ENCODE results near the gene SRD5A1. TPM values are rescaled to one million over a fixed set of nuclear protein-coding genes. Genes with fewer than 3 reads are reported as not detected.

Gene SRD5A1
- total RNA-seq, 4 donors from 2014 or later, result 3.5 to 11.5 (median 6.9) TPM

DNA sequence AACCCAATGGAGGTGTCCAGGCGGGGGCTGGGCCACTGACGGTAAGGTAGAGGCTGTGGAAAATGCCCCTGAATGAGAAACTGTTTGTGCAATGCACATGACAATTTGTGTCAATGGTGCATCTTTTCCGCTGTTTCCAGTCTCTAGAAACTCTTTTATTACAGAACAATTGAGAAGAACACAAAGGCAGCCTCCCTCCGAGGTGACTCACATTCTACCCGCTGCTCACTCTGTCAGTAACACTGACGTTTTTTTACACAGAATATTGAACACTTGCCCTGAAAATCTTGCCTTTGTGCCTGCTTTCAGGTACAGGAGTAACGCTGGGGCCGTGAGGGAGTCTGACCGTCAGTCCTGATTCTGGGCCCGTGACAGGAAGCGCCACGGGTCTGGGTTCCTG, 68.3 kb downstream of the SRD5A1 start:
- peaks cover 0 to 12% (median 3%) of the 10 kb centered on the region in 4 donors for H3K4me1 ChIP-seq
- H3K4me3 ChIP-seq, result no peak overlapping the region
- WGBS, 2 donors, result 72 to 80% methylated on average over 12 of the region's 12 CpGs
- no peak overlapping the region for H3K27ac ChIP-seq
- no peaks in the 10 kb centered on the region for H3K9me3 ChIP-seq
- DNase-seq (ENCODE audit: low spot score in 2 of 2), result no peak
- H3K36me3 ChIP-seq, result no peaks in the 10 kb centered on the region
- peaks cover 0 to 4% of the 10 kb centered on the region in 2 donors for H3K27me3 ChIP-seq
- TF ChIP-seq EP300 (IDR thresholded peaks at IDR 0.05) (no peak), POLR2A (IDR thresholded peaks at IDR 0.05) (no peak)
- TF ChIP-seq, protein P1, sequence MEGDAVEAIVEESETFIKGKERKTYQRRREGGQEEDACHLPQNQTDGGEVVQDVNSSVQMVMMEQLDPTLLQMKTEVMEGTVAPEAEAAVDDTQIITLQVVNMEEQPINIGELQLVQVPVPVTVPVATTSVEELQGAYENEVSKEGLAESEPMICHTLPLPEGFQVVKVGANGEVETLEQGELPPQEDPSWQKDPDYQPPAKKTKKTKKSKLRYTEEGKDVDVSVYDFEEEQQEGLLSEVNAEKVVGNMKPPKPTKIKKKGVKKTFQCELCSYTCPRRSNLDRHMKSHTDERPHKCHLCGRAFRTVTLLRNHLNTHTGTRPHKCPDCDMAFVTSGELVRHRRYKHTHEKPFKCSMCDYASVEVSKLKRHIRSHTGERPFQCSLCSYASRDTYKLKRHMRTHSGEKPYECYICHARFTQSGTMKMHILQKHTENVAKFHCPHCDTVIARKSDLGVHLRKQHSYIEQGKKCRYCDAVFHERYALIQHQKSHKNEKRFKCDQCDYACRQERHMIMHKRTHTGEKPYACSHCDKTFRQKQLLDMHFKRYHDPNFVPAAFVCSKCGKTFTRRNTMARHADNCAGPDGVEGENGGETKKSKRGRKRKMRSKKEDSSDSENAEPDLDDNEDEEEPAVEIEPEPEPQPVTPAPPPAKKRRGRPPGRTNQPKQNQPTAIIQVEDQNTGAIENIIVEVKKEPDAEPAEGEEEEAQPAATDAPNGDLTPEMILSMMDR (IDR thresholded peaks at IDR 0.05), result no peak

DNA sequence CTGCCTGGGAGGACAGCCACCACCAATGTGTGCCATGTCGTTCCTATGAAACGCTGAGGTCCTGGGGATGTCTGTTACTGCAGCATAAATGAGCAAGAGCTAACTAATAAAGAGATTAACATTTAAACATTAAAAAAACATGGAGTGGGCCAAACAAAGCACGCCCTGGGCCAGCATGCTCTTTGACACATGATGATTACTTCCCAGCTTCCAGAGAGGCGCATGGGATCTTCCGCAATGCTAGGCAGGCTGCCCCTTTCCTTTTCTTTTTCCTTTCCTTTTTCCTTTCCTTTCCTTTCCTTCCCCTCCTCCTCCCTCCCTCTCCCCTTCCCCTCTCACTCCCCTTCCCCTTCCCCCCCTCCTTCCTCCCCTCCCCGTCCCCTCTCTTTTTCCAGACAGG, 69.4 kb downstream of the SRD5A1 start:
- H3K36me3 ChIP-seq, result no peaks in the 10 kb centered on the region
- H3K27ac ChIP-seq, result no peak overlapping the region
- 87 to 91% methylated on average over 6 of the region's 6 CpGs for WGBS, 2 donors
- H3K4me3 ChIP-seq, result no peak overlapping the region
- peaks cover 0 to 2% of the 10 kb centered on the region in 2 donors for H3K27me3 ChIP-seq
- TF ChIP-seq, protein P1 (IDR thresholded peaks at IDR 0.05), result no peak
- H3K9me3 ChIP-seq, result no peaks in the 10 kb centered on the region
- no peak for DNase-seq (ENCODE audit: low spot score in 2 of 2)
- H3K4me1 ChIP-seq, result peaks cover 0 to 12% (median 3%) of the 10 kb centered on the region in 4 donors

DNA sequence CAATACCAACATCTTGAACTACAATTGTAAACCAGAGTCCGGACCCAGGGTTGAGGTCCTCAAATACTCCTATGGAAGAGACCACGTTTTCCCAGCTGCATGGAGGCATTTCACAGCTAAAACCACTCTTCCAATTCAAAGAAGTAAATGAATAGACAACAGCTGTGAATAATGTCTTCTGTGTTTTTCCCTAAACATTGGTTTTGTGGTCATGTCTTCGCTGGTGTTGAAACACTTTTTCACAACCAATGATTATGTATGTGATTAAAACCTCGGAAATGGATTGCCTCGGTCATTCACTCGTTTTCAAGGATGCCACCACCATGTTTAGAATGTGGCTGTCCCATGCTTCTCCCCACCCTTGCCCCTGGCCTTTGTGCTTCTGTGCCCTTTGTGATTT, 70.6 kb downstream of the SRD5A1 start:
- peaks cover 0 to 12% (median 3%) of the 10 kb centered on the region in 4 donors for H3K4me1 ChIP-seq
- no peaks in the 10 kb centered on the region for H3K27me3 ChIP-seq
- no peak for DNase-seq (ENCODE audit: low spot score in 2 of 2)
- H3K27ac ChIP-seq, result peak overlapping the region in 2 of 4 donors; percentile 7 to 62
- WGBS, 2 donors, result 65 to 67% methylated on average over 6 of the region's 6 CpGs
- H3K36me3 ChIP-seq, result no peaks in the 10 kb centered on the region
- H3K9me3 ChIP-seq, result no peaks in the 10 kb centered on the region
- no peak overlapping the region for H3K4me3 ChIP-seq
- TF ChIP-seq, protein P1 (IDR thresholded peaks at IDR 0.05), result no peak
- TF ChIP-seq POLR2A (IDR thresholded peaks at IDR 0.05) (no peak), EP300 (IDR thresholded peaks at IDR 0.05) (no peak)

DNA sequence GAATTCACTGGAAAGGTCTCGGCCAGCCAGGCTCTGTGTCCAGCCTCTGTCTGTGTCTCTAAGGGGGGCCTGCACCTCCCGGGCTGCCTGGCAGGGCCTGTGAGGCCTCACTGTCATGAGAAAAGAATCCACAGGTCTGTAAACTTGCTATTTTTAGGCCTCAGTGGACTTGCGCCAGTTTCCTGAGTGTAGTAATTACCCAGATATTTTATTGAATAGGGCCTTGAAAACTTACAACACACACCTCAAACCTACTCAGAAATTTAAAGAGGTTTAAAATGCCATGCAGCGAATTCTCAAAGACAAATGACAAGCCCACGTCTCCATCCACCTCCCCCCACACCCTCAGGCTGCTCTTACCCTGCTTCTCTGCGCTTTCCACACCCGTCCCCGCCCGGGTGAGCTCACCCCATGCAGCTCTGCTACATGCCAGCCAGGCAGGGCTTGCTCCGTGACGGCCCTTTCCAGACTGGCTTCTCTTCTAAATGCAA, 71.2 kb downstream of the SRD5A1 start:
- H3K4me3 ChIP-seq, result no peak overlapping the region
- H3K36me3 ChIP-seq, result no peaks in the 10 kb centered on the region
- TF ChIP-seq, protein P1 (IDR thresholded peaks at IDR 0.05), result no peak
- TF ChIP-seq EP300 (IDR thresholded peaks at IDR 0.05), result no peak
- TF ChIP-seq POLR2A (IDR thresholded peaks at IDR 0.05), result no peak
- H3K27me3 ChIP-seq, result no peaks in the 10 kb centered on the region
- no peaks in the 10 kb centered on the region for H3K9me3 ChIP-seq
- peak in 1 of 2 donors; percentile 22 for DNase-seq (ENCODE audit: low spot score in 2 of 2)
- whole genome bisulfite sequencing, 2 donors, result 45 to 65% methylated on average over 11 of the region's 11 CpGs
- peaks cover 0 to 12% (median 3%) of the 10 kb centered on the region in 4 donors for H3K4me1 ChIP-seq
- H3K27ac ChIP-seq, result peak overlapping the region in 2 of 4 donors; percentile 7 to 62

DNA sequence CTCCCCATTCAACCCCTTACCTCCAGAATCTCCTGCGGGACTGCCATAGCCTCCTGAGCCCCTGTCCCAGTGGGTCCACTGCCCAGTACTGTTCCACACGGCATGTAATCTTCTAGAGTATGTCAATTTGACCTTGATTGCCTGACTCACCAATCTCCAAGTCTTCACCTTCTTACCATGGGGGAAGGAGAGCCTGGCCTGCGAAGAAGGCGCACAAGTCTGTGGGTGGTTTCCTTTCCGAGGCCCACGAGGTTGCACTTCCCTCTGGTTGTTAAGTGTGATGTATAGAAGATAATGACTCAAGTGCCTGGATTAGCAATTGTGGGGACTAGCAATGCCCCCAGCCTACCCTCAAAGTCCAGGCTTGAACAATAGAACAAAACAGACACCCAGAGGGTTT, 71.8 kb downstream of the SRD5A1 start:
- peaks cover 0 to 12% (median 3%) of the 10 kb centered on the region in 4 donors for H3K4me1 ChIP-seq
- H3K36me3 ChIP-seq, result no peaks in the 10 kb centered on the region
- TF ChIP-seq EP300 (IDR thresholded peaks at IDR 0.05), result no peak
- TF ChIP-seq POLR2A (IDR thresholded peaks at IDR 0.05), result no peak
- TF ChIP-seq, protein P1 (IDR thresholded peaks at IDR 0.05), result no peak
- DNase-seq (ENCODE audit: low spot score in 2 of 2), result no peak
- H3K9me3 ChIP-seq, result no peaks in the 10 kb centered on the region
- 65 to 75% methylated on average over 6 of the region's 6 CpGs for WGBS, 2 donors
- no peaks in the 10 kb centered on the region for H3K27me3 ChIP-seq
- peak overlapping the region in 1 of 4 donors; percentile 7 for H3K27ac ChIP-seq
- H3K4me3 ChIP-seq, result no peak overlapping the region
